ENCODE data around the gene BARX2. TPM values are rescaled to one million over a fixed set of nuclear protein-coding genes. Genes with fewer than 3 reads are reported as not detected.

BARX2 gene
- total and polyA plus RNA-seq, 9 donors: 0.13 to 26.2 (median 1.5) TPM

DNA sequence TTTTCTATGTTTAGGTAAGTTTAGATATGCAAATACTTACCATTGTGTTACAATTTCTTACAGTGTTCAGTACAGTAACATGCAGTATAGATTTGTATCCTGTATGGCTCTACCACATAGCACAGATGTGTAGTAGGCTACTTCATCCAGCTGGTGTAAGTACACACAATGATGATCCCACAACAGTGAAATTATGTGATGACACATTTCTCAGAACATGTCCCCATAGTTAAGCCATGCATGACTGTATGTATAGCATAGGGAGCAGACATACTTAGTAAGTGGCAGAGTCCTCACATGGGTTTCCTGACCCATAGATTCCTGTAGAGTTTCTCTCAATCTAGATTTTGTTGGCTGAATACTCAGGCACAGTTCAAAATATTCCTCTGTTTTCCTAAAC lies 26.8 kb upstream of the BARX2 start:
- peaks cover 2% of the 10 kb centered on the region for H3K9me3 ChIP-seq (replicated peaks; ENCODE audit: control insufficient read depth, low read depth, low read length)
- H3K4me3 ChIP-seq (ENCODE audit: low read length): no peak overlapping the region
- no peak overlapping the region for H3K27ac ChIP-seq (ENCODE audit: low read length)
- H3K4me1 ChIP-seq (ENCODE audit: control insufficient read depth, insufficient read depth, low read length): peaks cover 6% of the 10 kb centered on the region
- H3K27me3 ChIP-seq (ENCODE audit: control insufficient read depth, insufficient read depth, low read length): no peaks in the 10 kb centered on the region
- DNase-seq: no peak
- H3K36me3 ChIP-seq (ENCODE audit: control insufficient read depth, insufficient read depth, low read length): no peaks in the 10 kb centered on the region

DNA sequence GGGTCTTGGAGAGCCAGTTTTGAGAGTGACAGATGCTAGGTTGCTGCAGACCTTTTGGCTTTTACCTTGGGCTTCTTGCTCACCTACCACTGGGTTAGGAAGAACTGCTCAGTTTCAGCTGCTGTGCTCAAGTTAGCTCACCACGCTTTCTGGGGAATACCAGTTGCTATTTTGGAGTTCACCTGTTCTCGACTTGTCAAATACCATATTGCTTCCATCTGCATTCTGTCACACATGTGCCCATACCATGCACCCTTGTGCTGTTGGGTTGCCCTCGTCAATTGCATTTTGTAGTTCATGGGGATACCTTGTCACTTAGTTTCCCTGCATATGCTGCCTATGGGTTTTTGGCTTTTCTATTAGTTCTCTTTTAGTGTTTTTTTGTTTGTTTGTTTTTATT lies 23.0 kb upstream of the BARX2 start:
- H3K27ac ChIP-seq (ENCODE audit: low read length): no peak overlapping the region
- peak; percentile 54 for DNase-seq
- no peak overlapping the region for H3K4me3 ChIP-seq (ENCODE audit: low read length)
- H3K9me3 ChIP-seq (replicated peaks; ENCODE audit: control insufficient read depth, low read depth, low read length): no peaks in the 10 kb centered on the region
- H3K4me1 ChIP-seq (ENCODE audit: control insufficient read depth, insufficient read depth, low read length): peaks cover 11% of the 10 kb centered on the region
- no peaks in the 10 kb centered on the region for H3K36me3 ChIP-seq (ENCODE audit: control insufficient read depth, insufficient read depth, low read length)
- H3K27me3 ChIP-seq (ENCODE audit: control insufficient read depth, insufficient read depth, low read length): no peaks in the 10 kb centered on the region
- WGBS (ENCODE audit: insufficient coverage): 79% methylated on average over 2 of the region's 3 CpGs

DNA sequence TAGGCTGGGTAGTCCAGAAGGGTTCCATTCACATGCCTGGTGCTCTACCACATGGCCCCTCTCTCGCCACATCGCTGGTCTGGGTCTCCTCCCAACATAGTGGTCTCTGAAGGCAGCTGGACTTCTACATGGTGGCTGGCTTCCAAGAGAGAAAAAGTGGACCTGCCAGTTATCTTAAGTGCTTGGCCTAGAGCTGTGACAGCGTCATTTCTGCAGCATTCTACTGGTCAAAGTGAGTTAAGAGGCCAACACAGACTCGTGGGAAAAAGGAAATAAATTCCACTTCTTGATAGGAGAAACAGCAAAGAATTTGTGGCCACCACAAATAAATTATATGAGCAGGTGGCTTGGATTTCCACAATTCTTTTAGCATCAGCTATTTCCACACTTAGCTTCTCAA lies 21.0 kb upstream of the BARX2 start:
- no peak overlapping the region for H3K4me3 ChIP-seq (ENCODE audit: low read length)
- WGBS (ENCODE audit: insufficient coverage): 81% methylated on average over 2 of the region's 4 CpGs
- no peaks in the 10 kb centered on the region for H3K27me3 ChIP-seq (ENCODE audit: control insufficient read depth, insufficient read depth, low read length)
- peaks cover 3% of the 10 kb centered on the region for H3K9me3 ChIP-seq (replicated peaks; ENCODE audit: control insufficient read depth, low read depth, low read length)
- H3K27ac ChIP-seq (ENCODE audit: low read length): no peak overlapping the region
- H3K36me3 ChIP-seq (ENCODE audit: control insufficient read depth, insufficient read depth, low read length): no peaks in the 10 kb centered on the region
- H3K4me1 ChIP-seq (ENCODE audit: control insufficient read depth, insufficient read depth, low read length): peaks cover 11% of the 10 kb centered on the region
- no peak for DNase-seq

DNA sequence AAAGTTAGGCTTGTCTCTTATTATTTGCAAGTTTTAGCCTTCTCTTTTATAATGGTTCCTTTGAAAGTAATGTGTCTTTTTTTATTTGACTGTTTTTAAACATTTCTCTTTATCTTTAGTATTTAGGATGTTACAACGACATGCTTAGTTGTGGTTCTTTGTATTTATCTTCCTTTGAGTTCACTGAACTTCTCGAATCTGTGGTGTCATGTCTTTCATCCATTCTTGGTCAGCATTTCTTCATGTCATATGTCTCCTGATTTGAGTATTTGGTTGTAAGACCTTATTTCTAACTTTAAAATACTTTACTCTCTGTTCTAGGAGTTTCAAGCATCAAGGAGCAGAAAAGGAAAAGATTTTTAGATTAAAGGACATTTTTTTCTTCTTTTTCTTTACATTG lies 15.9 kb upstream of the BARX2 start:
- Histone ChIP-seq H3K27ac (ENCODE audit: low read length) (no peak overlapping the region), H3K36me3 (ENCODE audit: control insufficient read depth, insufficient read depth, low read length) (no peaks in the 10 kb centered on the region), H3K9me3 (replicated peaks; ENCODE audit: control insufficient read depth, low read depth, low read length) (peaks cover 3% of the 10 kb centered on the region), H3K4me1 (ENCODE audit: control insufficient read depth, insufficient read depth, low read length) (peaks cover under 1% of the 10 kb centered on the region), H3K27me3 (ENCODE audit: control insufficient read depth, insufficient read depth, low read length) (peaks cover 5% of the 10 kb centered on the region), H3K4me3 (ENCODE audit: low read length) (no peak overlapping the region)
- no CpG with 5 or more reads among the region's 2 CpGs for WGBS (ENCODE audit: insufficient coverage)
- DNase-seq: no peak

DNA sequence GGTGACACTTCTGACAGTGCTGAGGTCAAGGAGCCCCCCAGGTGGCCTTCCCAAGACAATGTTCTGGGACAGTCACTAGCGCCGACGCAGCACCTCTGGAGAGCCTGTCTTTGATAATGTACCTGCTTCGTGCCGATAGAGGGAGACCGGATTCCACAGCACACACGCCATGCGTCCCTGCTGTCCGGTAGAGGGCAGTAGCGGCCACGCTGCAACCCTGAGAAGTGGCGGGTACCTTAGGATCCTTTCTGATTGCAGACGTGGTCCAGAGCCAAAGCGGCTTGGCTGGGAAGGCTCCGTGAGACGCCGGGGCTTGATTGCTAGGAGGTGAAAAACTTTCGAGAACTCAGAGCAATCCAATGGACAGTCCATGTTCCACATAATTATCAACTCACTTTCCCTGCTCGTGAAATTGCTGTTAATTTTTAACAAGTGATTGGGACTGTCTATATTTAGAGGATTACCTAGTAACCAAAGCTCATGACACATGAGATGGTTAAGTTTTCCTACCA lies 11.4 kb upstream of the BARX2 start:
- DNase-seq: peak; percentile 84
- Histone ChIP-seq H3K27me3 (ENCODE audit: control insufficient read depth, insufficient read depth, low read length) (peaks cover 13% of the 10 kb centered on the region), H3K4me3 (ENCODE audit: low read length) (no peak overlapping the region), H3K9me3 (replicated peaks; ENCODE audit: control insufficient read depth, low read depth, low read length) (peaks cover 3% of the 10 kb centered on the region), H3K27ac (ENCODE audit: low read length) (no peak overlapping the region), H3K4me1 (ENCODE audit: control insufficient read depth, insufficient read depth, low read length) (no peaks in the 10 kb centered on the region), H3K36me3 (ENCODE audit: control insufficient read depth, insufficient read depth, low read length) (no peaks in the 10 kb centered on the region)
- 1% methylated on average over 11 of the region's 19 CpGs for WGBS (ENCODE audit: insufficient coverage)

DNA sequence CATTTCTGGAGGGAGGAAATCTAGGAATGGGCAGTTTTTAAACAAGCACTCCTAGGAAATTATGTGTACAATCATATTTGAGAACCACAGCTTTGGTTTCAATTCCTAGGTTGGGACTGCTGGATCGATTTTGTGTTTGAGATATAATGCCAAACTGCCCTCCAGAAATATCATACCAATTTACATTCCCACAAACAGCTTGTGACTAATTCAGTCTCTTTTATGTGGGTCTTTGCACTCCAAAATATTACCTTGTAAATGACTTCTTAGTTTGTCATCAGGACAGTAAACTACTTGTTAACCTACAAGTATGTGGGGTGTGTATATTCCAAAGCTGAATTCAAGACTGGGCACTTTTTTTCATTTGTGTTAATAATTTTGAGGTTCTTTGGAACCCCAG lies 9.8 kb upstream of the BARX2 start:
- H3K27me3 ChIP-seq (ENCODE audit: control insufficient read depth, insufficient read depth, low read length): peaks cover 24% of the 10 kb centered on the region
- DNase-seq: no peak
- WGBS (ENCODE audit: insufficient coverage): no CpG with 5 or more reads among the region's 1 CpG

DNA sequence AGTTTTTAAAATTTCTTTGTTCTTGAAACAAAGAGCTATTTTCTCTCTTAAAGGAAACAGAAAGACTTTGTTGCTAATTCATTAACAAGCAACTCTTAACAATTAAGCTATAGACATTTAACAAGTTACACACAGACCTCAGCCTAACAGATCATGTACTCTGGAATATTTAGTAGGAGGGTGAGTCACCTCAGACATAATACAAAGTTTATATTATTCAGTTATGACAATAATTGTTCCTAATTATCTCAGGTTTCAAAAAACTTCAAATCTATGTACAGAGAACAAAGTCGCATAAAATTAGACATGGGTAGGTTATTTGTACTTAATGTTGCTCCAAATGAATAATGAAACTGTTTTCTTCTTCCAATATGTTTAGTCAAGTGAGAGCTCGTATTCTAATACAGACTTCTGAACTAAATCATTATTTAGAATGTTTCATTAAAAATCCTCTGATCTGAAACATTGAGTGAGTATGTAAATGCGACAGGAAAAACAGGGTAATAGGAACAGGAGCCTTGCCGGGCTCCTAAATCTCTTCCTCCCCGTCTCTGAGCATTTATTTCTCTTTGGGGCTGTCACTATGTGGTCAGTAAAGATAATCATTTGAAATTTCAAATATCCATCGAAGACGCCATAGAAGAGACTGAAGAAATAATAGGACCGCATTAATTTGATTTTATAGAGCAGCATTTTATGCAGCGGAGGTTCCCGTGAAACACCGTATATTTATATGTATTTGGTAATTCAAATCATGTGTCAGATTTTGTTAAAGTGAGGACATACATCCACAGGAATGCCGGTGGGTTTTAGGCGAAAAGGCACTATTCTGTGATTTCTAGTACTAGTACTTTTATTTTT lies 8.7 kb upstream of the BARX2 start:
- Histone ChIP-seq H3K36me3 (ENCODE audit: control insufficient read depth, insufficient read depth, low read length) (no peaks in the 10 kb centered on the region), H3K27me3 (ENCODE audit: control insufficient read depth, insufficient read depth, low read length) (peaks cover 32% of the 10 kb centered on the region), H3K27ac (ENCODE audit: low read length) (no peak overlapping the region), H3K4me1 (ENCODE audit: control insufficient read depth, insufficient read depth, low read length) (no peaks in the 10 kb centered on the region), H3K9me3 (replicated peaks; ENCODE audit: control insufficient read depth, low read depth, low read length) (no peaks in the 10 kb centered on the region), H3K4me3 (ENCODE audit: low read length) (no peak overlapping the region)
- no CpG with 5 or more reads among the region's 13 CpGs for WGBS (ENCODE audit: insufficient coverage)
- DNase-seq: no peak

More for the DNA sequence above, 9.8 kb upstream of the BARX2 start:
- H3K9me3 ChIP-seq (replicated peaks; ENCODE audit: control insufficient read depth, low read depth, low read length): no peaks in the 10 kb centered on the region
- no peaks in the 10 kb centered on the region for H3K36me3 ChIP-seq (ENCODE audit: control insufficient read depth, insufficient read depth, low read length)
- H3K27ac ChIP-seq (ENCODE audit: low read length): no peak overlapping the region
- no peak overlapping the region for H3K4me3 ChIP-seq (ENCODE audit: low read length)
- H3K4me1 ChIP-seq (ENCODE audit: control insufficient read depth, insufficient read depth, low read length): no peaks in the 10 kb centered on the region

DNA sequence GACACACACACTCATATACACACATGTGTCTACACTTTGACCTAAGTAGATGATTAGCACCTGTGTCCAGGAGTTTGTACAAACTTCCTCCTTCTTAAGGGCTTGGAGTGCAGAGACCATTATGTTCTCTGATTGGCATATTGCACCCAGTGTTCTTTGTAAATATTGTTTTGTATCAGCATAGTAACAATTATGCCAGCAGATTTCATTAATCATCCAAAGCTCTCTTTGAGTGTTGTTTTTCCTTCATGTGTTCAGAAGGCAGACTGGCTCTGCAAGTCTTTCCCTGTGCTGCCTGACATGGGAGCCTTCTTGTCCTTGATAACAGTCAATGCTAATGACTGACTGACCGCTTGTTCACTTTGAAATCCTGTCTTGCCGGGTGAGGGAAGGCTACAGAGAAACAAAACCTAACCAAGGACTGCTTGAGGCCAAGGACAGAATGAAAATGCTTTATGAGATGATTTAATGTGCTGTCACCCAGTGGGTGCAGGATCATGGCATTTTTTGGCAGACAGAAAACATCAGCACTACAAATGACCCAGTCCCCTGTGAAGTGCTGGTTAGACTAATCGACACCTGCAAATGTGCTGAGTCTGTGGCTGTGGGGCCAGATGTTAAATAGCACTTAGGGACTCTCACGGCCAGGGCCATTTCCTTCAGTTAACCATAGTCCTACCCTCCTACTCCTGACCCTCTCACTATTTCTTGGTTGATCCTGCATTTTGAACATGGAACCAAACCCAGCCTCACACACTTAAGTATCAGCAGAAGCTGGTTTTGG lies 6.6 kb upstream of the BARX2 start:
- Histone ChIP-seq H3K27me3 (ENCODE audit: control insufficient read depth, insufficient read depth, low read length) (peaks cover 51% of the 10 kb centered on the region), H3K27ac (ENCODE audit: low read length) (no peak overlapping the region), H3K36me3 (ENCODE audit: control insufficient read depth, insufficient read depth, low read length) (no peaks in the 10 kb centered on the region), H3K4me1 (ENCODE audit: control insufficient read depth, insufficient read depth, low read length) (peaks cover 12% of the 10 kb centered on the region), H3K9me3 (replicated peaks; ENCODE audit: control insufficient read depth, low read depth, low read length) (no peaks in the 10 kb centered on the region), H3K4me3 (ENCODE audit: low read length) (no peak overlapping the region)
- 36% methylated on average over 2 of the region's 4 CpGs for WGBS (ENCODE audit: insufficient coverage)
- no peak for DNase-seq

DNA sequence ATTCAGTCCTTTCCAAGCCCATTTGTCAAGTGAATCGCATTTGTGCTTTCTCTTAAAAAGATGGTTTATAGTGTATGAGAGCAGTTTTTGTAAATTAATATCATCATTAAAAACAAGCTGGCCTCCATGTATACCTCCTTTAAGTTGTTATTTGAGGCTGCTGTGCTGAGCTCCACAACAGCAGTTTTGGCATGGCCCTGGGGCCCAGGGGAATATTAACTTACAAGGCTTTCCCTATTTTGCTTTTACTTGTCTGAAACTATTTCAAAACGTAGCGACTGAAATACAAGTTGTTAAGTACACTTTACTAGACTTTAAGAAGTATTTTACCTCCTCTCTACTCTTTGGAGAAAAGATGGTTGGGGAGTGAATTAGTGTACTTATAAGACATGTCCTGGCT lies 4.9 kb upstream of the BARX2 start:
- DNase-seq: no peak
- Histone ChIP-seq H3K27ac (ENCODE audit: low read length) (no peak overlapping the region), H3K4me3 (ENCODE audit: low read length) (no peak overlapping the region), H3K36me3 (ENCODE audit: control insufficient read depth, insufficient read depth, low read length) (no peaks in the 10 kb centered on the region), H3K9me3 (replicated peaks; ENCODE audit: control insufficient read depth, low read depth, low read length) (no peaks in the 10 kb centered on the region), H3K4me1 (ENCODE audit: control insufficient read depth, insufficient read depth, low read length) (peaks cover 25% of the 10 kb centered on the region), H3K27me3 (ENCODE audit: control insufficient read depth, insufficient read depth, low read length) (peaks cover 62% of the 10 kb centered on the region)
- no CpG with 5 or more reads among the region's 3 CpGs for WGBS (ENCODE audit: insufficient coverage)
